Body of pancreas (tissue), 4 donors: ENCODE measurements around the gene TUG1.

Experiments
- CTCF ChIP-seq, 7 experiments: fragments of 450-650 bp in 4 of 7; fragments of 200-600 bp in 3 of 7; sonication (generic) in 3 of 7; IDR thresholded peaks; one replicate each; pipeline ENCODE4 v1.5.1; 2016 to 2019; ENCODE audit warnings: antibody characterized with exemption in 7 of 7
- POLR2A ChIP-seq, 3 donors: fragments of 450-650 bp; IDR thresholded peaks; one replicate each; pipeline ENCODE4 v1.6.1; 2016; ENCODE audit warnings: antibody characterized with exemption in 3 of 3, mild to moderate bottlenecking in 2 of 3

DNA sequence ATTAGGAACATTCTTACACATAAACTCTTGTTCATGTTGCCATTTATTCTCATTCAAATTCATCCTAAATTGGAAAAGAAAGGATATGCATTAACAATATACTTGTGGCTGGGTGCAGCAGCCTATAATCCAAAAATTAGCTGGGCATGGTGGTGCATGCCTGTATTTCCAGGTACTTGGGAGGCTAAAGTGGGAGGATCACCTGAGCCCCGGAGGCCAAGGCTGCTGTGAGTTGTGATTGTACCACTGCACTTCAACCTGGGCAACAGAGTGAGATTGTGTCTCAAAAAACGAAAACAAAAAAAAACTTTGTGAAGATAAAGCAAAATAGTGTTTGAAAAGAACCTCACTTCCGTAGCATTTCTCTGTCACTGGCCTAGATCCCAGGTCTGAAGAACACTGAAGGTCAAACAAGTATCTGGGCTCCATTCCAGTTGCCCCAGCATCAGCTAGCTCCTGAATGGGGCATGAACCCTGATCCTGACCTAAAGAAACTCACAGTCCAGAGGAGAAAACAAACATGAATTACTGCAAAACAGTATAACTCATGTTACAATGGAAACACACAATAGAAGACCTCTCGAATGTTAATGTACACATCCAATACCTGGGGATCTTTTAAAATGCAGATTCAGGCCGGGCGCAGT lies 32.2 kb downstream of the TUG1 start:
- TF ChIP-seq CTCF (IDR thresholded peaks at IDR 0.05) (no peak), POLR2A (IDR thresholded peaks at IDR 0.05) (no peak)
